GM19023 (cell line): ENCODE data around the gene PAN2.
"Not testable (repeated sequence)": the region's sequence is repeated elsewhere in the genome, so short reads cannot be mapped to it uniquely, and the experiment has no call there.

ENCODE experiments used
- ATAC-seq: cut with Tn5 transposase; IDR thresholded peaks from one replicate; pipeline ENCODE4 v1.9.1; 2021; ENCODE audit warnings: mild to moderate bottlenecking, moderate library complexity; ENCODE audit not compliant: unreplicated experiment

PAN2 gene

GRCh38 chr12:56278905-56279304 is 54.9 kb downstream of the PAN2 start:
- ATAC-seq: no peak

GRCh38 chr12:56274299-56274698 is 59.5 kb downstream of the PAN2 start:
- ATAC-seq: no peak

GRCh38 chr12:56272468-56272867 is 61.3 kb downstream of the PAN2 start:
- ATAC-seq: not testable (repeated sequence)

GRCh38 chr12:56271031-56271430 is 62.8 kb downstream of the PAN2 start:
- no peak for ATAC-seq

GRCh38 chr12:56267443-56268071 is 66.2 kb downstream of the PAN2 start:
- ATAC-seq: peak; percentile 20

- ATAC-seq: peak; percentile 93
These were observed 66.9 kb downstream of the PAN2 start, which contains the start of gene COQ10A for GRCh38 chr12:56266693-56267442. Gene COQ10A (plus strand): TSS chr12:56266942. CDS start chr12:56267119, 177 bp downstream.
